Tibial artery (tissue), 4 donors: ENCODE measurements around the gene SRPRA.

Experiments used
- DNase-seq, 2 donors: peaks; one replicate each; pipeline ENCODE4 v3.0.0-alpha.2; 2019
- H3K27ac ChIP-seq, 2 donors: fragments of 200-600 bp; sonication (generic) in 1 of 2; 1 replicate in 1 of 2; 2 replicates in 1 of 2; pipeline ENCODE4 v1.5.1; 2018 to 2019; ENCODE audit warnings: mild to moderate bottlenecking in 1 of 2
- H3K27me3 ChIP-seq, 2 donors: fragments of 200-600 bp; sonication (generic) in 1 of 2; one replicate each; pipeline versions ENCODE4 v1.5.1 to v1.6.0; 2016 to 2019
- H3K36me3 ChIP-seq, 3 donors: fragments of 200-600 bp; sonication (generic) in 2 of 3; one replicate each; pipeline ENCODE4 v1.5.1; 2016 to 2019; ENCODE audit warnings: mild to moderate bottlenecking in 2 of 3
- H3K4me1 ChIP-seq, 4 donors: fragments of 200-600 bp; sonication (generic) in 2 of 4; 1 replicate in 3 of 4; 2 replicates in 1 of 4; pipeline ENCODE4 v1.5.1; 2016 to 2019
- H3K4me3 ChIP-seq, 2 donors: fragments of 200-600 bp; sonication (generic) in 1 of 2; 1 replicate in 1 of 2; 2 replicates in 1 of 2; pipeline ENCODE4 v1.5.1; 2018 to 2019; ENCODE audit warnings: mild to moderate bottlenecking in 2 of 2
- H3K9me3 ChIP-seq, 3 donors: fragments of 200-600 bp; sonication (generic) in 1 of 3; one replicate each; pipeline ENCODE4 v1.5.1; 2016 to 2019
- intact Hi-C: fragments of 100-400 bp; cut with DNase I; formaldehyde crosslinking; loops from one replicate; pipeline ENCODE4 v1.15.0; 2023; ENCODE audit warnings: low total_unique reads
- TF ChIP-seq, protein P1 (sequence below), 2 experiments: fragments of 200-600 bp in 1 of 2; fragments of 450-650 bp in 1 of 2; IDR thresholded peaks; one replicate each; pipeline ENCODE4 v1.5.1; 2017 to 2019; ENCODE audit warnings: antibody characterized with exemption in 2 of 2, mild to moderate bottlenecking in 1 of 2, moderate library complexity in 1 of 2

The SRPRA gene

DNA sequence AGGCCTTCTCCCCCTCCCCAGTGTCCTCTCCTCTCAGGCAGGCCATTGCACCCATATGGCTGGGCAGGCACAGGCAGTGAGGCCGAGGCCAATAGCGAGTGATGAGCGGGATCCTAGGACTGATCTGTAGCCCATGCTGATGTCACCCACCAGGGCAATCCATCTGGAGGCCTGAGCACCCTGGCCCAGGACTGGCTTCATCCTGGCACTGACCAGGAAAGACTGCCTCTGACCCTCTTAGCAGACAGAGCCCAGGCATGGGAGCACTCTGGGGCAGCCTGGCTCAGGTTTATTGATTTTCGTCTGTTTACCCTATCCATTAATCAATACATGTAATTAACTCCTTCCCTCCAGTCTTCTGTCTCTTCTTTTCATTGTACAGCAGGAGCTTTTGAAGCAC is 9.1 kb upstream of the SRPRA start:
- no peak overlapping the region for H3K27ac ChIP-seq

DNA sequence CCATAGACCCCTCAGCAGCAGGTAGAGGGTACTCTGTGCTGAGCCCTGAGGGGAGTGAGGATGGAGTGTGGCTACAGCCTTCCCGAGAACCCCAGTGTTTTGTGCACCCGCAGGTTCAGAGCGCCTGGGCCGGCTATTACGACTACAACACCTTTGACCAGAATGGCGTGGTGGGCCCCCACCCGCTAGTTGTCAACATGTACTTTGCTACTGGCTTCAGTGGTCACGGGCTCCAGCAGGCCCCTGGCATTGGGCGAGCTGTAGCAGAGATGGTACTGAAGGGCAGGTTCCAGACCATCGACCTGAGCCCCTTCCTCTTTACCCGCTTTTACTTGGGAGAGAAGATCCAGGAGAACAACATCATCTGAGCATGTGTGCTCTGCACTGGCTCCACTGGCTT is 8.6 kb upstream of the SRPRA start:
- Histone ChIP-seq H3K27ac (no peak overlapping the region), H3K4me1 (peaks cover 0 to 10% (median 4%) of the 10 kb centered on the region in 4 donors), H3K36me3 (peaks cover 31 to 57% (median 36%) of the 10 kb centered on the region in 3 donors), H3K27me3 (no peaks in the 10 kb centered on the region), H3K9me3 (no peaks in the 10 kb centered on the region), H3K4me3 (no peak overlapping the region)
- TF ChIP-seq, protein P1, sequence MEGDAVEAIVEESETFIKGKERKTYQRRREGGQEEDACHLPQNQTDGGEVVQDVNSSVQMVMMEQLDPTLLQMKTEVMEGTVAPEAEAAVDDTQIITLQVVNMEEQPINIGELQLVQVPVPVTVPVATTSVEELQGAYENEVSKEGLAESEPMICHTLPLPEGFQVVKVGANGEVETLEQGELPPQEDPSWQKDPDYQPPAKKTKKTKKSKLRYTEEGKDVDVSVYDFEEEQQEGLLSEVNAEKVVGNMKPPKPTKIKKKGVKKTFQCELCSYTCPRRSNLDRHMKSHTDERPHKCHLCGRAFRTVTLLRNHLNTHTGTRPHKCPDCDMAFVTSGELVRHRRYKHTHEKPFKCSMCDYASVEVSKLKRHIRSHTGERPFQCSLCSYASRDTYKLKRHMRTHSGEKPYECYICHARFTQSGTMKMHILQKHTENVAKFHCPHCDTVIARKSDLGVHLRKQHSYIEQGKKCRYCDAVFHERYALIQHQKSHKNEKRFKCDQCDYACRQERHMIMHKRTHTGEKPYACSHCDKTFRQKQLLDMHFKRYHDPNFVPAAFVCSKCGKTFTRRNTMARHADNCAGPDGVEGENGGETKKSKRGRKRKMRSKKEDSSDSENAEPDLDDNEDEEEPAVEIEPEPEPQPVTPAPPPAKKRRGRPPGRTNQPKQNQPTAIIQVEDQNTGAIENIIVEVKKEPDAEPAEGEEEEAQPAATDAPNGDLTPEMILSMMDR (IDR thresholded peaks at IDR 0.05): no peak
- intact Hi-C loops: no loop called here
- DNase-seq: no peak

More for the DNA sequence above, 9.1 kb upstream of the SRPRA start:
- Histone ChIP-seq H3K4me3 (no peak overlapping the region), H3K36me3 (peaks cover 31 to 52% (median 36%) of the 10 kb centered on the region in 3 donors), H3K27me3 (no peaks in the 10 kb centered on the region), H3K4me1 (peaks cover 0 to 11% (median 5%) of the 10 kb centered on the region in 4 donors), H3K9me3 (no peaks in the 10 kb centered on the region)
- DNase-seq: no peak
- intact Hi-C loops: no loop called here
- TF ChIP-seq, protein P1 (IDR thresholded peaks at IDR 0.05): no peak

DNA sequence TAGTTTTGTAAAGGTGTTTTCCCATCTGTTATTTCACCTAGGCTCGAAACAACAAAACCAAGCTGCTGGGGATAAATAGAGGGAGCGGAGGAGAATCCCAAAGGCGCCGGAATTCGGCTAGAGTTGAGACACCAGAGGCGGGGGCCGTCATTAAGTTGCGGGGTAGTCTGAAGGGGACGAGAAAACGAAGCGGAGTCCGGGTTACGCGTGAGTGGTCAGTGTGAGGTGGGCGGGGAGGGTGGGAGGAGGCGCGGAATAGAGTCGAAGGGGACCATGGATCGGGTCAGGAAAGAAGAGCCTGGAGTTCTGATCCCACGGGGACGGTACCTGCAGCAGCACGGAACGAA is 361 bp downstream of the SRPRA start:
- no peaks in the 10 kb centered on the region for H3K27me3 ChIP-seq
- peak overlapping the region; percentile 80 to 86 for H3K4me3 ChIP-seq
- H3K36me3 ChIP-seq: peaks cover 34 to 49% (median 36%) of the 10 kb centered on the region in 3 donors
- no peaks in the 10 kb centered on the region for H3K9me3 ChIP-seq
- no peak for DNase-seq
- peak overlapping the region; percentile 79 to 88 for H3K27ac ChIP-seq
- H3K4me1 ChIP-seq: peaks cover 0 to 17% (median 13%) of the 10 kb centered on the region in 4 donors
- TF ChIP-seq, protein P1 (IDR thresholded peaks at IDR 0.05): no peak
- intact Hi-C loops: no loop called here

DNA sequence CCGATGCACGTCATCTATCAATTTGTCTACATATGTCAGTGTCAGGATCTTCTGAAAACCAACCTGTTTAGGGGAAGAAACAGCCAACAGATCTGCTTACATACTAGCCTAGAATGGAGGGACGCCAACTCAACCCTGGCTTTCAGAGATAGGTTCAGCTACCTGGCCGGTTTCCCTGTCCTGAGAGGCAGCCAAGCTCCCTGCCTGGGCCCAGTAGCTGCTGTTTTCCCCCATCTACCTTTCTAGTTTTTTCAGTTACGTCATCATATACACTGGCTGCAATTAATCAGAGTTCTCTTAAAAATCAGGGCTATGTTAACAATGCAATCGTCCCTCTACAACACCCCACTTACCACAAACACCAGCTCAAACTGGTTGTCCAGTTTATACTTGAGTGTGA is 1.0 kb downstream of the SRPRA start:
- TF ChIP-seq, protein P1 (IDR thresholded peaks at IDR 0.05): no peak
- peaks cover 0 to 17% (median 13%) of the 10 kb centered on the region in 4 donors for H3K4me1 ChIP-seq
- intact Hi-C loops: no loop called here
- H3K27ac ChIP-seq: peak overlapping the region; percentile 79 to 88
- H3K9me3 ChIP-seq: no peaks in the 10 kb centered on the region
- H3K36me3 ChIP-seq: peaks cover 40 to 49% (median 41%) of the 10 kb centered on the region in 3 donors
- no peak for DNase-seq
- H3K27me3 ChIP-seq: no peaks in the 10 kb centered on the region
- peak overlapping the region; percentile 80 to 86 for H3K4me3 ChIP-seq

DNA sequence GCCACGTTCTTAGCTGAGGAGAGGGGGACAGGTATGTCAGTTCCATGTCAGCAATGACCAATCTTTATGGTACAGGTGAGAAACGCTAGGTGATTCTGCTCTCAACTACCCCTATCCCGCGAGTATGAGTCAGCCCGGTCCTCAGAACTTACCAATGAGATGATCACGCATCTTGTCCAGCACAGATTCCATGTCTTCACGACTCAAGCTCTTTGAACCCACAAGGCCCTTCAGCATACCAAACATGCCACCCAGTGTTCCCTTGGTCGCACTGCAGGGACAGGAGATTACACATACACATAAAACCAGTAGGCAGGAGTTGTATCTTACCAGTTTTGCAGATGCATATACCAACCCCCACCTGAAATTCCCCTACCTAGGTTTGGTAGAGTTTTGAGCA is 2.9 kb downstream of the SRPRA start:
- TF ChIP-seq, protein P1 (IDR thresholded peaks at IDR 0.05): no peak
- Histone ChIP-seq H3K9me3 (no peaks in the 10 kb centered on the region), H3K27ac (no peak overlapping the region), H3K4me1 (peaks cover 0 to 17% (median 13%) of the 10 kb centered on the region in 4 donors), H3K27me3 (no peaks in the 10 kb centered on the region), H3K4me3 (no peak overlapping the region), H3K36me3 (peaks cover 46 to 63% (median 48%) of the 10 kb centered on the region in 3 donors)
- DNase-seq: no peak
- intact Hi-C loops: no loop called here

DNA sequence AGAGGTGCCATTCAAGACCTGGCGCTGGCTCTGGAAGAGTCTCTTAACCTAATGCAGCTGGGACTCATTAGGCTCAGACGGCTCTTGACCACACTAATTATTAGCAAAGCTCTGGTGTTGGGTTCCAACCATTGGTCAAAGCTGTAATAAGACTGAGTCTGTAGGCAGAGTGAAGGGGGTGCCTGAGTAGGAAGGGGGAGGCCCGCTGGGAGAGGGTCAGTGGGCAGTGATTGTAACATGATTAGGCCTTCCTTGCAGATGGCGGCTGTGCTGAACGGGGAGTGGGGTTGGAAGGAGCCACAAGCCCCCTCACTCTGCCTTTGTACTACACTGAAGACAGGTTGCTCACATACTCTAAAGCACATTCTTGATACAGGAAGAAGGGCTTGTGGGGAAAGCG is 5.2 kb downstream of the SRPRA start:
- Histone ChIP-seq H3K27ac (no peak overlapping the region), H3K4me3 (no peak overlapping the region), H3K36me3 (peaks cover 46 to 66% (median 48%) of the 10 kb centered on the region in 3 donors), H3K9me3 (no peaks in the 10 kb centered on the region), H3K27me3 (no peaks in the 10 kb centered on the region), H3K4me1 (peaks cover 0 to 12% (median 7%) of the 10 kb centered on the region in 4 donors)
- TF ChIP-seq, protein P1 (IDR thresholded peaks at IDR 0.05): no peak
- intact Hi-C loops: no loop called here
- no peak for DNase-seq
